CD14-positive monocyte (primary cell): ENCODE measurements around the gene FAM241B. TPM values are rescaled to one million over a fixed set of nuclear protein-coding genes. Genes with fewer than 3 reads are reported as not detected.

Experiments
- DNase-seq, 3 donors: peaks; one replicate each; pipeline ENCODE4 v3.0.0-alpha.2; 2011 to 2022
- H2AFZ ChIP-seq: 2 replicates; pipeline ENCODE4 v1.6.0; 2012; ENCODE audit warnings: mild to moderate bottlenecking, low read depth, low read length, inconsistent platforms; ENCODE audit not compliant: insufficient read depth, poor library complexity, severe bottlenecking
- H3K27ac ChIP-seq, 2 donors: 1 replicate in 1 of 2; 2 replicates in 1 of 2; pipeline ENCODE4 v1.5.1; 2012 to 2013; ENCODE audit warnings: low read length in 2 of 2, control low read depth in 1 of 2, inconsistent platforms in 1 of 2, low read depth in 1 of 2, mild to moderate bottlenecking in 1 of 2
- H3K27me3 ChIP-seq, 2 donors: one replicate each; pipeline versions ENCODE4 v1.6.0 to v1.6.1; 2011 to 2013; ENCODE audit warnings: low read length in 2 of 2; ENCODE audit not compliant: control insufficient read depth in 2 of 2, insufficient read depth in 2 of 2
- H3K36me3 ChIP-seq, 2 donors: replicated peaks in 1 of 2; 1 replicate in 1 of 2; 2 replicates in 1 of 2; pipeline versions ENCODE4 v1.5.1 to v1.6.1; 2012 to 2013; ENCODE audit warnings: low read length in 2 of 2, control low read depth in 1 of 2, inconsistent platforms in 1 of 2, mild to moderate bottlenecking in 1 of 2; ENCODE audit not compliant: insufficient read depth in 2 of 2, control insufficient read depth in 1 of 2
- H3K4me1 ChIP-seq, 2 donors: 1 replicate in 1 of 2; 2 replicates in 1 of 2; pipeline versions ENCODE4 v1.5.1 to v1.6.1; 2012 to 2013; ENCODE audit warnings: low read length in 2 of 2, control low read depth in 1 of 2, inconsistent platforms in 1 of 2, mild to moderate bottlenecking in 1 of 2, moderate library complexity in 1 of 2; ENCODE audit not compliant: insufficient read depth in 2 of 2, control insufficient read depth in 1 of 2
- H3K4me2 ChIP-seq: replicated peaks from 2 replicates; pipeline ENCODE3; 2012; ENCODE audit warnings: low read length, moderate library complexity, mild to moderate bottlenecking; ENCODE audit not compliant: poor library complexity, severe bottlenecking; ENCODE audit errors: extremely low read depth
- H3K4me3 ChIP-seq, 3 experiments: fragments of 200-600 bp in 1 of 3; sonication (generic) in 1 of 3; replicated peaks in 1 of 3; 1 replicate in 2 of 3; 2 replicates in 1 of 3; pipeline ENCODE4 v1.5.1; 2011 to 2013; ENCODE audit warnings: low read length in 3 of 3, mild to moderate bottlenecking in 3 of 3, control low read depth in 2 of 3, low read depth in 2 of 3, inconsistent platforms in 1 of 3, moderate library complexity in 1 of 3
- H3K79me2 ChIP-seq: 2 replicates; pipeline ENCODE4 v1.6.0; 2012; ENCODE audit warnings: mild to moderate bottlenecking, control low read depth, inconsistent platforms, low read length, moderate library complexity; ENCODE audit not compliant: insufficient read depth
- H3K9ac ChIP-seq: 2 replicates; pipeline ENCODE4 v1.6.0; 2017; ENCODE audit warnings: low read length, mild to moderate bottlenecking; ENCODE audit not compliant: insufficient read depth, poor library complexity, severe bottlenecking
- H3K9me3 ChIP-seq, 2 donors: replicated peaks in 1 of 2; 1 replicate in 1 of 2; 2 replicates in 1 of 2; pipeline versions ENCODE4 v1.5.1 to v1.6.1; 2012 to 2013; ENCODE audit warnings: low read length in 2 of 2, control low read depth in 1 of 2; ENCODE audit not compliant: control insufficient read depth in 1 of 2, insufficient read depth in 1 of 2
- H4K20me1 ChIP-seq: 2 replicates; pipeline ENCODE4 v1.6.0; 2012; ENCODE audit warnings: mild to moderate bottlenecking, low read length, control low read depth, moderate library complexity; ENCODE audit not compliant: insufficient read depth
- H3K27ac Mint-ChIP-seq, 7 donors: one replicate each; pipeline ENCODE4 v1.8.0; 2020; ENCODE audit warnings: mild to moderate bottlenecking in 7 of 7, mixed read lengths in 7 of 7, moderate library complexity in 6 of 7, inconsistent platforms in 2 of 7
- H3K27me3 Mint-ChIP-seq, 3 donors: one replicate each; pipeline ENCODE4 v1.8.0; 2021 to 2022; ENCODE audit warnings: low read depth in 3 of 3, mild to moderate bottlenecking in 3 of 3, mixed read lengths in 3 of 3, moderate library complexity in 3 of 3, inconsistent platforms in 1 of 3
- H3K36me3 Mint-ChIP-seq, 2 donors: one replicate each; pipeline ENCODE4 v1.8.0; 2020; ENCODE audit warnings: mixed read lengths in 2 of 2, inconsistent platforms in 1 of 2, mild to moderate bottlenecking in 1 of 2
- H3K4me1 Mint-ChIP-seq: one replicate; pipeline ENCODE4 v1.8.0; 2020; ENCODE audit warnings: mild to moderate bottlenecking, mixed read lengths
- H3K4me3 Mint-ChIP-seq, 2 donors: one replicate each; pipeline ENCODE4 v1.8.0; 2020; ENCODE audit warnings: mild to moderate bottlenecking in 2 of 2, mixed read lengths in 2 of 2, moderate library complexity in 1 of 2
- H3K9me3 Mint-ChIP-seq, 7 donors: one replicate each; pipeline ENCODE4 v1.8.0; 2020 to 2022; ENCODE audit warnings: mixed read lengths in 7 of 7, mild to moderate bottlenecking in 6 of 7, moderate library complexity in 6 of 7, inconsistent platforms in 2 of 7
- CTCF ChIP-seq: fragments of 200-600 bp; IDR thresholded peaks from one replicate; pipeline ENCODE4 v1.8.0; 2022; ENCODE audit warnings: antibody characterized with exemption, mild to moderate bottlenecking
- WGBS: methylation state at CpG from one replicate; pipeline ENCODE4 v1.1.5; 2013; ENCODE audit warnings: missing lambda C conversion rate; ENCODE audit not compliant: insufficient coverage; 5-methylcytosine and 5-hydroxymethylcytosine counted together
- intact Hi-C, 2 donors: fragments of 100-400 bp; cut with micrococcal nuclease; formaldehyde crosslinking; loops; one replicate each; pipeline versions ENCODE4 v1.15.0 to v1.15.1; 2023
- polyA plus RNA-seq, 3 donors: library from polyadenylated mRNA; depleted of rRNA in 1 of 3; unstranded in 2 of 3; stranded (reverse) in 1 of 3; fragments of 300-500 nt in 2 of 3; fragments of >200 nt in 1 of 3; fragmentation: Illumina TruSeq in 2 of 3; gene quantifications; 1 replicate in 2 of 3; 2 replicates in 1 of 3; pipeline ENCODE4 v1.2.3, GENCODE V29; 2012 to 2021

The FAM241B gene
- polyA plus RNA-seq, 3 donors, result not detected

GRCh38 chr10:69620625-69621024 is 9.4 kb upstream of the FAM241B start:
- 90% methylated on average over 2 of the region's 5 CpGs for WGBS
- H3K4me3 Mint-ChIP-seq, result no peak overlapping the region
- Histone ChIP-seq H3K9me3 (peaks cover 7 to 19% of the 10 kb centered on the region in 2 donors), H2AFZ (no peak overlapping the region), H3K36me3 (no peaks in the 10 kb centered on the region), H3K27me3 (no peaks in the 10 kb centered on the region), H3K27ac (no peak overlapping the region), H3K4me3 (no peak overlapping the region), H3K9ac (no peak overlapping the region), H3K4me2 (no peak overlapping the region), H4K20me1 (no peaks in the 10 kb centered on the region), H3K4me1 (no peaks in the 10 kb centered on the region), H3K79me2 (no peaks in the 10 kb centered on the region)
- H3K27me3 Mint-ChIP-seq, result peaks cover 0 to 9% (median 4%) of the 10 kb centered on the region in 3 donors
- H3K4me1 Mint-ChIP-seq, result peaks cover 2% of the 10 kb centered on the region
- DNase-seq, result no peak
- TF ChIP-seq CTCF, result no peak
- H3K9me3 Mint-ChIP-seq, result peaks cover 7 to 19% (median 14%) of the 10 kb centered on the region in 7 donors
- no peak overlapping the region for H3K27ac Mint-ChIP-seq
- H3K36me3 Mint-ChIP-seq, result no peaks in the 10 kb centered on the region
- intact Hi-C loops, result no loop called here

- Histone ChIP-seq H3K79me2 (no peaks in the 10 kb centered on the region), H3K4me3 (no peak overlapping the region), H3K27me3 (peaks cover 5 to 6% of the 10 kb centered on the region in 2 donors), H3K27ac (no peak overlapping the region), H3K9ac (no peak overlapping the region), H3K4me2 (no peak overlapping the region), H3K4me1 (no peaks in the 10 kb centered on the region), H4K20me1 (no peaks in the 10 kb centered on the region), H3K36me3 (no peaks in the 10 kb centered on the region), H3K9me3 (peaks cover 7 to 19% of the 10 kb centered on the region in 2 donors), H2AFZ (no peak overlapping the region)
- Mint-ChIP-seq H3K27me3 (peaks cover 8 to 17% (median 15%) of the 10 kb centered on the region in 3 donors), H3K36me3 (no peaks in the 10 kb centered on the region), H3K4me1 (peaks cover 2% of the 10 kb centered on the region), H3K27ac (no peak overlapping the region), H3K9me3 (peaks cover 7 to 21% (median 13%) of the 10 kb centered on the region in 7 donors), H3K4me3 (no peak overlapping the region)
- no CpG with 5 or more reads among the region's 2 CpGs for WGBS
- DNase-seq, result no peak
- TF ChIP-seq CTCF, result no peak
- intact Hi-C loops, result no loop called here
Observed at GRCh38 chr10:69624245-69624786, 5.7 kb upstream of the FAM241B start.
